Natural killer cell (primary cell): Measurements from ENCODE around the gene ITIH2. TPM values are rescaled to one million over a fixed set of nuclear protein-coding genes. Genes with fewer than 3 reads are reported as not detected.

Experiments
- ATAC-seq, 3 donors: fragments of 150-1000 bp in 2 of 3; fragments of 200-7000 bp in 1 of 3; cut with Tn5 transposase; 1 replicate in 1 of 3; 2 replicates in 2 of 3; pipeline ENCODE4 v1.10.0; 2021; ENCODE audit warnings: mild to moderate bottlenecking in 2 of 3, moderate library complexity in 2 of 3
- DNase-seq, 2 donors: peaks; one replicate each; pipeline versions ENCODE4 v3.0.0 to v3.0.0-alpha.2; 2013 to 2021; ENCODE audit warnings: mixed read lengths in 1 of 2
- H3K27ac ChIP-seq: one replicate; pipeline ENCODE4 v1.5.1; 2013; ENCODE audit warnings: mild to moderate bottlenecking, low read length
- H3K27me3 ChIP-seq: one replicate; pipeline ENCODE4 v1.6.1; 2013; ENCODE audit warnings: low read length; ENCODE audit not compliant: control insufficient read depth, insufficient read depth
- H3K36me3 ChIP-seq: one replicate; pipeline ENCODE4 v1.6.1; 2013; ENCODE audit warnings: low read length; ENCODE audit not compliant: control insufficient read depth, insufficient read depth
- H3K4me1 ChIP-seq: one replicate; pipeline ENCODE4 v1.6.1; 2013; ENCODE audit warnings: low read length; ENCODE audit not compliant: control insufficient read depth, insufficient read depth
- H3K4me3 ChIP-seq: one replicate; pipeline ENCODE4 v1.5.1; 2013; ENCODE audit warnings: low read length
- H3K9me3 ChIP-seq: one replicate; pipeline ENCODE4 v1.6.1; 2013; ENCODE audit warnings: low read length; ENCODE audit not compliant: control insufficient read depth, insufficient read depth
- H3K27ac Mint-ChIP-seq, 2 donors: one replicate each; pipeline ENCODE4 v1.8.0; 2022; ENCODE audit warnings: mild to moderate bottlenecking in 2 of 2, mixed read lengths in 2 of 2, moderate library complexity in 1 of 2
- H3K27me3 Mint-ChIP-seq, 2 donors: one replicate each; pipeline ENCODE4 v1.8.0; 2022; ENCODE audit warnings: low read depth in 2 of 2, mixed read lengths in 2 of 2
- H3K36me3 Mint-ChIP-seq: one replicate; pipeline ENCODE4 v1.8.0; 2022; ENCODE audit warnings: mixed read lengths
- H3K4me1 Mint-ChIP-seq, 2 donors: one replicate each; pipeline ENCODE4 v1.8.0; 2022; ENCODE audit warnings: mixed read lengths in 2 of 2
- H3K4me3 Mint-ChIP-seq: one replicate; pipeline ENCODE4 v1.8.0; 2022; ENCODE audit warnings: mild to moderate bottlenecking, moderate library complexity, mixed read lengths
- H3K9me3 Mint-ChIP-seq, 2 donors: one replicate each; pipeline ENCODE4 v1.8.0; 2022; ENCODE audit warnings: mixed read lengths in 2 of 2
- WGBS: methylation state at CpG from one replicate; pipeline ENCODE4 v1.1.7; 2013; ENCODE audit warnings: missing lambda C conversion rate; ENCODE audit not compliant: insufficient coverage; 5-methylcytosine and 5-hydroxymethylcytosine counted together
- intact Hi-C: fragments of 100-400 bp; cut with micrococcal nuclease; formaldehyde crosslinking; loops from one replicate; pipeline ENCODE4 v1.14.2; 2022
- total RNA-seq, 4 donors: library from RNA; stranded (reverse); fragments of 120-200 nt in 1 of 4; gene quantifications; one replicate each; pipeline versions ENCODE4 v1.2.3 to v1.2.4, GENCODE V29; 2013 to 2022
- TF ChIP-seq, protein P1 (sequence below): fragments of 200-600 bp; IDR thresholded peaks from one replicate; pipeline ENCODE4 v1.8.0; 2022; ENCODE audit warnings: antibody characterized with exemption

Gene ITIH2
- total RNA-seq, 3 donors from 2014 or later (not counting 1 experiment from before 2014, with no cell fraction given) = not detected

DNA sequence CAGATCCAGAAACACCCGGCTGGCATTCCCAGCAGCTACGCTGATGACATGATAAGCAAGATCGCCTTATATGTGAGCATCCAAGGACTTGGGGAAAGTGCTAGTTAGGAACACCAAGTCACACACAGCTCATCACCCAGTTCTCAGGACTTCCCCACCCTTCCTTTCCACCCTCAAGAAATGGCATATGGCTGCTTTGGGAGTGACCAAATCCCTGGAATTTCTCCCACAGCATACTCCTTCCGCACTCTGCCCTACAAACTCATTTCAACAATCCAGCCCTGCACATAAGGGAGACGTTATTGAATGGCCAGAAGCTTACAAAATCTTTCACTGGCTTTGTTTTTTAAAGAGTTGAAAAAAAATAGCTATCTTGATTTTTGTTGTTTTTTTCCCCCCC, 40.6 kb upstream of the ITIH2 start:
- Mint-ChIP-seq H3K27ac (no peak overlapping the region), H3K4me1 (peaks cover 7 to 8% of the 10 kb centered on the region in 2 donors), H3K27me3 (peaks cover 38 to 61% of the 10 kb centered on the region in 2 donors), H3K4me3 (no peak overlapping the region), H3K9me3 (no peaks in the 10 kb centered on the region), H3K36me3 (no peaks in the 10 kb centered on the region)
- H3K9me3 ChIP-seq = no peaks in the 10 kb centered on the region
- no peaks in the 10 kb centered on the region for H3K36me3 ChIP-seq
- 96% methylated on average over 4 of the region's 5 CpGs for WGBS
- TF ChIP-seq, protein P1, sequence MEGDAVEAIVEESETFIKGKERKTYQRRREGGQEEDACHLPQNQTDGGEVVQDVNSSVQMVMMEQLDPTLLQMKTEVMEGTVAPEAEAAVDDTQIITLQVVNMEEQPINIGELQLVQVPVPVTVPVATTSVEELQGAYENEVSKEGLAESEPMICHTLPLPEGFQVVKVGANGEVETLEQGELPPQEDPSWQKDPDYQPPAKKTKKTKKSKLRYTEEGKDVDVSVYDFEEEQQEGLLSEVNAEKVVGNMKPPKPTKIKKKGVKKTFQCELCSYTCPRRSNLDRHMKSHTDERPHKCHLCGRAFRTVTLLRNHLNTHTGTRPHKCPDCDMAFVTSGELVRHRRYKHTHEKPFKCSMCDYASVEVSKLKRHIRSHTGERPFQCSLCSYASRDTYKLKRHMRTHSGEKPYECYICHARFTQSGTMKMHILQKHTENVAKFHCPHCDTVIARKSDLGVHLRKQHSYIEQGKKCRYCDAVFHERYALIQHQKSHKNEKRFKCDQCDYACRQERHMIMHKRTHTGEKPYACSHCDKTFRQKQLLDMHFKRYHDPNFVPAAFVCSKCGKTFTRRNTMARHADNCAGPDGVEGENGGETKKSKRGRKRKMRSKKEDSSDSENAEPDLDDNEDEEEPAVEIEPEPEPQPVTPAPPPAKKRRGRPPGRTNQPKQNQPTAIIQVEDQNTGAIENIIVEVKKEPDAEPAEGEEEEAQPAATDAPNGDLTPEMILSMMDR = no peak
- no peak overlapping the region for H3K27ac ChIP-seq
- no peak overlapping the region for H3K4me3 ChIP-seq
- intact Hi-C loops = no loop called here
- ATAC-seq = no peak
- H3K27me3 ChIP-seq = peaks cover 30% of the 10 kb centered on the region
- H3K4me1 ChIP-seq = peaks cover 8% of the 10 kb centered on the region
- no peak for DNase-seq

DNA sequence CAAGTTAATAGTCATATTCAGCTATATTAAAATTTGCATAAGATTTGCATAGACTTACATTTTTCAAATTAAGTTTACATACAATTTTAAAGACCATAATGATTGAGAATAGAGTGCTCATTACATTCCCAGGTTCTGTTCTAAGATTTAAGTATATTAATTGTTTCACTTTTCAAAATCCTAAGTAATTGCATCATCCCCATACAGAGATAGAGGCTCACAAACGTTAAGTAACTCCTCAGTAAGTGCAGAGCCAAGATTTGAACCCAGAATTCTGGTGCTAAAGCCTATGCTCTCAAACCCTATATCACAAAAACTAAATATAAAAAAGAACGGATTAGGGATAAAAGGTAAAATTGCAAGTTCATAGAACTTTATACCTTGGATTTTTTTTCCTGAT, 38.4 kb upstream of the ITIH2 start:
- Mint-ChIP-seq H3K27me3 (peaks cover 47 to 65% of the 10 kb centered on the region in 2 donors), H3K36me3 (no peaks in the 10 kb centered on the region), H3K4me3 (no peak overlapping the region), H3K27ac (no peak overlapping the region), H3K4me1 (peaks cover 12 to 13% of the 10 kb centered on the region in 2 donors), H3K9me3 (no peaks in the 10 kb centered on the region)
- no peak overlapping the region for H3K27ac ChIP-seq
- TF ChIP-seq, protein P1 = no peak
- H3K27me3 ChIP-seq = peaks cover 31% of the 10 kb centered on the region
- H3K36me3 ChIP-seq = no peaks in the 10 kb centered on the region
- DNase-seq = no peak
- ATAC-seq = no peak
- 43% methylated on average over 1 of the region's 2 CpGs for WGBS
- H3K4me3 ChIP-seq = no peak overlapping the region
- no peaks in the 10 kb centered on the region for H3K9me3 ChIP-seq
- peaks cover 8% of the 10 kb centered on the region for H3K4me1 ChIP-seq
- intact Hi-C loops = no loop called here

DNA sequence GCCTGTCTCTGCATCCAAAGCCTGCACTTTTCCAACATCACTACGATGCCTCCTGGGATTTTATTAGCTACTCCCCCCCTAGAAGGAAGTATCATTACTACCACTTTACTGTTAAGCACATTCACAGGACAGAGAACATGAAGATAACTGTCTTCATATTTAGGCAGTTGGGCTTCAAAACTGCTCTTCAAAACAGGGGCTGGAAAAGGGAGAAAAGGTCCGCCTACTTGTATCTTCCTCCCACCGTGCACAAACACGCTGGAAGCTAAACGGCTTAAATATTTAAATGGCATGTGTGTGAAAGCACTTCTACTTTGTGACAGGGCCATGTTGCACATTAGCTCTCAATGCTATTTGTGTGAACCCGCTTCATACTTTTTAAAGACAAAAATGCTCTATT, 37.3 kb upstream of the ITIH2 start:
- 28% methylated on average over 5 of the region's 6 CpGs for WGBS
- DNase-seq = no peak
- TF ChIP-seq, protein P1 = no peak
- Mint-ChIP-seq H3K27me3 (peaks cover 47 to 65% of the 10 kb centered on the region in 2 donors), H3K36me3 (no peaks in the 10 kb centered on the region), H3K9me3 (no peaks in the 10 kb centered on the region), H3K4me1 (peaks cover 12 to 13% of the 10 kb centered on the region in 2 donors), H3K27ac (no peak overlapping the region), H3K4me3 (peak overlapping the region; percentile 80)
- no peaks in the 10 kb centered on the region for H3K36me3 ChIP-seq
- no peak for ATAC-seq
- H3K4me3 ChIP-seq = no peak overlapping the region
- no peaks in the 10 kb centered on the region for H3K9me3 ChIP-seq
- H3K27me3 ChIP-seq = peaks cover 29% of the 10 kb centered on the region
- intact Hi-C loops = no loop called here
- peaks cover 8% of the 10 kb centered on the region for H3K4me1 ChIP-seq
- H3K27ac ChIP-seq = no peak overlapping the region
